ENCODE results near the gene NEFH.

The NEFH gene

DNA sequence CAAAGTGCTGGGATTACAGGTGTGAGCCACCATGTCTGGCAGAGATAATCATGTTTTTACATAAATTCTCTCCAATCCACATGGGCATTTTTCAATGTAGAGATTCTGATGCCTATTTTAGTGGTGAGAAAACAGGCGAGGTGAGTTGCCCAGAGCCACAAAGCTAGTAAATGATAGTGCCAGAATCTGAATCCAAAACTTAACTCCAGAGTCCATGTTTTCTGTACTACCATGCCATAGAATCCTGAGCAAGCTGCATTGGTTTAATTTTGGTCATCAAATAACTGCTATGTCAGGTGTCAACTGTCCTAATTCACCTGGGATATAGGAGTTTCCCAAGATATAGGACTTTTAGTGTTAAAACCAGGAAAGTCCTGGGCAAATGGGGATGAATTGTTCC lies 13.6 kb downstream of the NEFH start:
- no peak for DNase-seq (ENCODE audit: low spot score)

DNA sequence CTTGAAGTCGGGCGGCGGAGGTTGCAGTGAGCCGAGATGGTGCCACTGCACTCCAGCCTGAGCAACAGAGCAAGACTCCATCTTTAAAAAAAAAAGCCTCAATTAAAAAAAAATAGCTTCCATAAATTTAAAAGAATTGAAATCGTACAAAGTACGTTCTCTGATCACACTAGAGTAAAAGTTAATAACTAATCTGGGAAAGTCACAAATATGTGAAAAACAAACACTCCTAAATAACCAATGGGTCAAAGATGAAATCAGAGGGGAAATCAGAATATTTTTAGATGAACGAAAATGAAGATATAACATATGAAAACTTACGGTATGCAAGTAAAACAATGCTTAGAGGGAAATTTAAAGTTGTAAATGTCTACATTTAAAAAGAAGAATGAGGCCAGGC lies 19.8 kb downstream of the NEFH start:
- no peak for DNase-seq (ENCODE audit: low spot score)

DNA sequence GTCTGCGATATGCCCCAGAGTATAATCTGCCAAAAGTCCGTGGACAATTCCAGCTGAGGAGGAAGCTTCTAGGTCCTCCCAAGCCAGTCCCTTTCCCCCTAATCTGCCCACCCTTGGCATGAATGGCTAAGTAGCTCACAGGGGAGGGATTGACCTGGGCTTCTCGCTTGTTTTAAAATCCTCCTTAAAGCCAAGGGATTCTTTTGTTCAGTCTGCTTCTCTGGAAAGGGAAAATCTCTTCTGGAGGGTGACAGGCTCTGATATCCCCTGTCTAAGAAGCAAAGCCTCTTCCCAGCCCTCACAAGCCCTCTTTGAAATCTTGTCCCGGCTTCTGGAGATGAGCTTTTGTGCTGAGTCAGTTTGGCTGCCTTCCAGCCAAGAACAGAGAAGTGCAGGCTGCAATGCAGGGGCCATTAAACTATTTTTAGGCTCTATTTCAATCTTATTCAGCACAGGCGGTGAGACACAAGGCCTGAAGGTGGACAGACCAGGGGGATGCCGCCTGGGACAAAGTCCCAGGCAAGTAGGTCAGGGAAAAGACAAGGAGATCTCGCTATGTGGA lies 23.9 kb downstream of the NEFH start:
- no peak for DNase-seq (ENCODE audit: low spot score)

DNA sequence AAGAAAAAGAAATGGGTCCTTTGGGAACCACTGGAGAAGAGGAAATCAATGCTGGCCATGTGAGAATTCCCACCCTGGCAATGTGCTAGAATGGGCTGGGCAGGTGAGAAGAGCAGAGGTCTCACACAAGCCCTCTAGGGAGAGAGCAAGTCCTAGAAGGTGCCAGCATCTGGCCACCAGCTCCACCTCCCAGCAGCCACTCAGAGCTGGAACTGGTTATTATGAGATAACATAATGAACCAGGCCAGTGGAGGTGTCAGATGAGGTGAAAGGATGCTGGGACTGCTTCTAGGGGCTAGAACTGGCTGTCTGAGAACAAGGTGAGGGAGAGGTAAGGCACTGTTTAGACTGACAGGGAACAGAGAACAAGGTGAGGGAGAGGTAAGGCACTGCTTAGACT lies 29.3 kb downstream of the NEFH start:
- DNase-seq (ENCODE audit: low spot score): no peak

- no peak for DNase-seq (ENCODE audit: low spot score)
Observed at GRCh38 chr22:29509815-29510214, 29.8 kb downstream of the NEFH start.

DNA sequence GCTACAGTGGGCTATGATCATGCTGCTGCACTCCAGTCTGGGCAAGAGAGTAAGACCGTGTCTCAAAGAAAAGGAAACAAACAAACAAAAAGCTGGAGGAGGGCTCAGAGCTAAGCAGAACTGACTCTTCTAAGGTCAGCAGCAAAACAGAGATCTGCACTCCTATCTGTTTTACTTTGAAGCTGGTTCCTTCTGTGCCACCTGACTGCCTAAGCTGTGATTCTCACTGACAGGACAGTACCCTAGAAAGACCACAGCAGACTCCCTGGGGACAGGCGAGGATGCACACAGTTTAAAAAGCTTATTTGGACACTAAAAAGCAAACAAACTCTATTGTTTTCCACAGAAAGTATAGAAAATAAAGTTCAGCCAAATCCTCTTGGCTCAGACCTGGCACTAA lies 30.5 kb downstream of the NEFH start:
- no peak for DNase-seq (ENCODE audit: low spot score)

- no peak for DNase-seq (ENCODE audit: low spot score)
Observed at GRCh38 chr22:29511126-29511862, 31.3 kb downstream of the NEFH start.

DNA sequence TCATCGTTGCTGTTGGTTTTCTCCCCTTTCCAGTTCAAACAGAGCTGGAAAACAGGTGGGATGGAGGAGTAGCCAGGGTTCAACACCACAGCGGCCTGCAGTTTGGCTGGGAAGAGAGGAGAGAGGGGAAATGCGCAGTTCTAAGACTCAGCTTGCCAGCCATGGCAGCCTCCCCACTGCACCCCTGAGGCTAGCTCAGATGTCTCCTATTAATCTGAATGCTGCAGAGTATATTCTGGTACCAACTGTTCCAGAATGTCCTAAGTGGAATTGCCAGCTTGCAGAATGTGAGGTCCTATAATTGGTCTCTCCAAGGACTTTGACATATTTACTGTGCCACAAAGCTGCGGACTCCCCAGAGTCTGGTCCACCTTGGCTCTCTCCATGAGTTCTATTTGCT lies 32.0 kb downstream of the NEFH start:
- DNase-seq (ENCODE audit: low spot score): no peak

DNA sequence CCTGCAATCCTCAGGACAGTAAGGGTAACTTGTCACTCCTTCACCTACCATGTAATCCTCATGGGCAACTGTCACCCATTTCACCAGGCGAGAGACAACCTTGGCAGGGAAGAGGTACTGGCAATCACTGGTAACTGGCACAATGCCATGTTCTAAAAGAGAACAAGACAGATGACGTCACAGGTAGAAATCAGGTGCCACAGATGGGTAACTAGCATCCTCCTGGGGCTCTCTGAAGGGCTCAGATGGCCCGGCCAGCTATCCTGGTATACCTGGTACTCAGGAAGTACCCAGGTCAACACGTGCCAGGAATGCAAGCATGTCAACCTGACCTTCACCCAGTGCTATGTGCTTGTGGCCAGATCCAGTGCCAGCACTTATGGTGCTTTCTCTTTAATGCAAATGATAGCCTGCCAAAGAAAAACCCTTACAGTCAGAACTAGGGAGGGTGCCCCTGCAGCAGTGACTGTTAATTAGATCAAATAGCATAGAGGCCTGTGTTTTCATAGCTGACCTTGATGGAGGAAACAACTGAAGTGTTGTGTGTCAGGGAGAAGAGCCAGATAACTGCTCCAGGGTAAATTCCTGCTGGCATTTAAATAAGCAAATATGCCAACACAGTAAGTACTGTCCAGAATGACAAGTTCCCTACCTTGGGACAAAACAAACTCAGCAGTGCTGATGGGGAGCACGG lies 37.3 kb downstream of the NEFH start:
- DNase-seq (ENCODE audit: low spot score): no peak

GRCh38 chr22:29518427-29518826 lies 38.4 kb downstream of the NEFH start:
- no peak for DNase-seq (ENCODE audit: low spot score)

DNA sequence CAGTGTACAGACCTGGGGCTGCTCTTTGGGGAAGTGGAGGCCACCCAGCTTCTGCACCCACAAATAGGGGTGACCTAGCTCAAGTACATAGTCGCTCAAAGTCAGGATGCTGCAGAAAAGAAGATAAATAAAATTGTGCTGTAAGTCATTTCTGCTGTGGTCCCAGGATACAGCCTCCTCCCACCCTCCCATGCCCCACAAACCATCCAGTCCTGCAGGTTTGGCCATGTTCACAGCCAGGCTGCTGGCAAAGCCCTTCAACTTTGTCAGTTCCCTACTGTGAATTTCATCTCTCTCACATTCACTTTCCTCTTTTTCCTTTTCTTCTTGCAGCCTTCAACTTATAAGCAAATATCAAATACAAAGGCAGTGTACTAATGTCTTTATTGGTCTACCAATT lies 40.0 kb downstream of the NEFH start:
- DNase-seq (ENCODE audit: low spot score): no peak

DNA sequence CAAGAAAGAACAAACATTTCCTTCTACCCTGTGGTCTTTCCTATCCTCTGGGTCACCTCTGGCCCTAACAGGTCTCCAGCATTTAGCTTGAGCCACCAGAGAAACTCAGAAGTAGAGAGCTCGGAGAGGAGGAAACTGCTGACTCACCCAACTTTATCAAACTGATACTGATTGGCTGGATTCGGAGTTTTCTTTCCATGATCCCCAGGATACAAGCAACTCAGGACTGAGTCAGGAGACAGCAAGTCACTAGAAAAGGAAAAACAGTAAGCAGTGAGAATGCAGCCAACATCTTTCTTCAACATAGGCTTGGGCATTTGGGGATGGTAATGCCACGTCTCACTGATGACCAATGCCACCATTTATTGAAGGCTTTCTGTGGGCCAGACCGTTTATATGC lies 40.8 kb downstream of the NEFH start:
- no peak for DNase-seq (ENCODE audit: low spot score)

DNA sequence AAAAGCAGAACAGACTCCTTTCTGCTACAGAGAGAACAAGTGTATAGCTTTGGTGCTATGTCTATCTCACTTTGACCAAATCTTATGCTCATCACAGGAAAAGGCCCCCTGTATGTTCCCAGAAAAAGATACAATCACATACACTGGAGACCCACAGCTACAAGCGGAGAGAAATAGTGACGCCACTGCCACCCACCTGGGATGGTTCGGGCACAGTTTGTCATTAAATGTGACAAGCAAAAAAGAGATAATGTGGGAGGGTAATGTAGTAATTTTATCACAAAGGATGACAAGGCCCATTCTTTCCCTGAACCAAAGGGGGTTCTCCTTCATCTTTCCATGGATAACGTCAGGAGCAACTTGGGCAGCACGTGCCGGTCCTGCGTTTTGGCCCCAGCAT lies 41.5 kb downstream of the NEFH start:
- no peak for DNase-seq (ENCODE audit: low spot score)

GRCh38 chr22:29523761-29524160 lies 43.7 kb downstream of the NEFH start:
- no peak for DNase-seq (ENCODE audit: low spot score)

GRCh38 chr22:29524442-29525191 lies 44.6 kb downstream of the NEFH start:
- peak; percentile 55 for DNase-seq (ENCODE audit: low spot score)

DNA sequence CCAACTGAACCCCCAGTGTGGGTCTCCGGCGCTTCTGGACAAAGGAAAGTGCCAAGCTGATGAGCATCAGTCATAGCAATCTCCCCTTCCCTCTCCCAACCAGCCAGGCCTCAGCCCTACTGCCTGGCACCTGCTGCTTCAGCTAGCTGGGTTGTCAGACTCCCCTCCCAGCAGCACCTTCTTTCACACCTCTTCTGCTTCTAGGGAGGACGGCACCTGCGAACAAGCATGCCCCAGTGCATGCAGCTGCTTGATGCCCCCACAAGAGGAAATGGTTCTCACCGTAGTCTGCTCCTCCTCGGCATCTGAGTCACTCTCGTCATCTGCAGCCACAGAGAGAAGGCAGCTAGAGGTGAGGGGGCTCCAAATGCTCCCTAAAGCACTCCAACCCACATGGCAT lies 48.1 kb downstream of the NEFH start:
- no peak for DNase-seq (ENCODE audit: low spot score)

DNA sequence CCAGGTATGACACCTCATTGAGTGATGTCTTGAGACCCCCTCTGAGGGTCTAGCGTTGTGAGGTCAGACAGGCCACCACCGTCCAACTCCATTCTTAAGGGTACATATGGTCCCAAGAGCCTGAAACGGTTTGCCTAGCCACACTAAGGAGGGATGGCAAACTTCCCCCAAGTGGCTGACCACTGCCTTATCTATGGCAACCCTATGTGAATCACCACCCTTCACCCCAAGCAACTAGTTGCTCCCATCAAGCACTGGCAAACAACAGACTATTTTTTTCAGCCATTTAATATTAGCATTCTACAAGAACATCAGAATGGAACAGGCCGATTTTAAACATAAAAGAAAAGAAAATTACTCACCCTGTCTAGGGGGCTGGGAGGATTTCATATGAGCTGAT lies 50.7 kb downstream of the NEFH start:
- no peak for DNase-seq (ENCODE audit: low spot score)

GRCh38 chr22:29531419-29531818 lies 51.4 kb downstream of the NEFH start:
- DNase-seq (ENCODE audit: low spot score): no peak

DNA sequence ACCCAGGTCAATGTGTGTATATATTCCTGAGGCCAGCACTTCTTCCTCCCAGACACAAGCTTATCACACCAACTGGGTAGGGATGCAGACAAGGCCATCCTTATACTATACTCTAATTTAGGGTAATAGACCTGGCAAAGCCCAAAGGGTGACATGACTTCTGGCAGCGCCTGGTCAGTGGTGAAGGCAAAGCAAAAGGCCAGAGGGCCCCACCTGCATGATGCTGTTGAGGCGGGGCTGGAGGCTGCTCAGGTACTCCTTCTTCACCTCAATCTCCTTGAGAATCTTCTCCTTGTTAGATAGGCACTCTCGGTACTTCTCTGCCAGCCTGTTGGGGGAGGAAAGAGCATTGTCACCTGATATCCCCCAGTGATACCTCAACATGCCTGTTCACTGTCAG lies 56.4 kb downstream of the NEFH start:
- no peak for DNase-seq (ENCODE audit: low spot score)

DNA sequence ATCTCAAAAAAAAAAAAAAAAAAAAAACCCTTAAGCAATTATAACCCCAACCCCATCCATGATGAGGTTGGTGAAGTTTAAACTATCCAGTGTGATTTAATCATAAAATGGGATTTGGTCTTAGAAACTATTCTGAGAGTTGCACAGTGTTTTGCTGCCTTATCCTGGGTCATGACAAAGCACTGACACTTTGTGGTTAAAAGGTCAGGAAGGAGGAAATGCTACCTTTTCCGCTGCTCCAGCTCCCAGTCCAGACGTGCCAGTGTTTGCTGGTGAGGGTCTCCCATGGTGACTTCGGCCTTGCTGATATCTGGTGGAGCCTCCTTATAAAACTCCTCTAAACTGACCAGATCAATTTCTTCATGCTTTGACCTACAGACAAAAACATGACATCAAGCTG lies 59.1 kb downstream of the NEFH start:
- no peak for DNase-seq (ENCODE audit: low spot score)

Measured in iPS-NIHi11 (cell line).